Prostate gland (tissue), 2 donors: ENCODE measurements around the gene ST6GAL1. TPM values are rescaled to one million over a fixed set of nuclear protein-coding genes. Genes with fewer than 3 reads are reported as not detected.

Experiments used
- DNase-seq: peaks from one replicate; pipeline ENCODE4 v3.0.0-alpha.2; 2019; ENCODE audit warnings: low spot score
- H3K27ac ChIP-seq, 2 donors: fragments of 200-600 bp; sonication (generic); 2 replicates each; pipeline ENCODE4 v1.5.1; 2017 to 2019
- H3K27me3 ChIP-seq: fragments of 200-600 bp; sonication (generic); replicated peaks from 2 replicates; pipeline ENCODE4 v1.5.1; 2019; ENCODE audit not compliant: insufficient read depth
- H3K36me3 ChIP-seq, 2 donors: fragments of 200-600 bp; sonication (generic); 1 replicate in 1 of 2; 2 replicates in 1 of 2; pipeline versions ENCODE4 v1.5.1 to v1.8.1; 2017 to 2019
- H3K4me1 ChIP-seq: fragments of 200-600 bp; sonication (generic); replicated peaks from 2 replicates; pipeline ENCODE4 v1.5.1; 2019
- H3K4me3 ChIP-seq, 2 donors: fragments of 200-600 bp; sonication (generic); 2 replicates each; pipeline ENCODE4 v1.5.1; 2017 to 2019
- H3K9me3 ChIP-seq: fragments of 200-600 bp; sonication (generic); 2 replicates; pipeline ENCODE4 v1.5.1; 2017
- CTCF ChIP-seq, 4 experiments: fragments of 200-600 bp in 2 of 4; fragments of 450-650 bp in 2 of 4; sonication (generic) in 2 of 4; IDR thresholded peaks; 1 replicate in 3 of 4; 2 replicates in 1 of 4; pipeline ENCODE4 v1.5.1; 2016 to 2019; ENCODE audit warnings: antibody characterized with exemption in 4 of 4, mild to moderate bottlenecking in 2 of 4, moderate library complexity in 2 of 4
- POLR2A ChIP-seq: fragments of 450-650 bp; IDR thresholded peaks from one replicate; pipeline ENCODE4 v1.6.1; 2016; ENCODE audit warnings: antibody characterized with exemption, mild to moderate bottlenecking
- POLR2AphosphoS5 ChIP-seq: sonication (generic); formaldehyde crosslinking; IDR thresholded peaks from one replicate; pipeline ENCODE4 v1.6.1; 2017; ENCODE audit warnings: antibody characterized with exemption
- WGBS: methylation state at CpG from one replicate; pipeline ENCODE4 v1.1.5; 2018; 5-methylcytosine and 5-hydroxymethylcytosine counted together
- intact Hi-C: fragments of 100-400 bp; cut with DNase I; formaldehyde crosslinking; loops from one replicate; pipeline ENCODE4 v1.14.2; 2022
- total RNA-seq, 2 donors: library from RNA; depleted of rRNA; stranded (reverse); fragments of >200 nt; gene quantifications; one replicate each; pipeline ENCODE4 v1.1.0, GENCODE V29; 2016

ST6GAL1 gene
- total RNA-seq, 2 donors from 2014 or later: 101 to 225 TPM

- H3K36me3 ChIP-seq: no peaks in the 10 kb centered on the region
- no peak overlapping the region for H3K4me3 ChIP-seq
- no peak for DNase-seq
- H3K9me3 ChIP-seq: no peaks in the 10 kb centered on the region
- intact Hi-C loops: no loop called here
- no peak overlapping the region for H3K27ac ChIP-seq
- WGBS: 83% methylated on average over 2 of the region's 2 CpGs
- TF ChIP-seq POLR2A (no peak), POLR2AphosphoS5 (no peak), CTCF (IDR thresholded peaks at IDR 0.05) (no peak)
- no peaks in the 10 kb centered on the region for H3K4me1 ChIP-seq
- H3K27me3 ChIP-seq: no peaks in the 10 kb centered on the region
These were observed 96.0 kb downstream of the ST6GAL1 start for GRCh38 chr3:187026317-187026670.

GRCh38 chr3:187027531-187028278 lies 97.4 kb downstream of the ST6GAL1 start:
- H3K9me3 ChIP-seq: no peaks in the 10 kb centered on the region
- WGBS: 75% methylated on average over 8 of the region's 8 CpGs
- no peak for DNase-seq
- H3K4me3 ChIP-seq: no peak overlapping the region
- no peaks in the 10 kb centered on the region for H3K27me3 ChIP-seq
- no peak overlapping the region for H3K27ac ChIP-seq
- no peak for TF ChIP-seq POLR2A
- no peak for TF ChIP-seq POLR2AphosphoS5
- no peak for TF ChIP-seq CTCF (IDR thresholded peaks at IDR 0.05)
- no peaks in the 10 kb centered on the region for H3K36me3 ChIP-seq
- intact Hi-C loops: no loop called here
- no peaks in the 10 kb centered on the region for H3K4me1 ChIP-seq

GRCh38 chr3:187031934-187032333 lies 101.6 kb downstream of the ST6GAL1 start:
- Histone ChIP-seq H3K4me1 (no peaks in the 10 kb centered on the region), H3K4me3 (no peak overlapping the region), H3K27ac (no peak overlapping the region), H3K36me3 (no peaks in the 10 kb centered on the region), H3K27me3 (no peaks in the 10 kb centered on the region), H3K9me3 (no peaks in the 10 kb centered on the region)
- TF ChIP-seq POLR2A (no peak), CTCF (IDR thresholded peaks at IDR 0.05) (no peak), POLR2AphosphoS5 (no peak)
- intact Hi-C loops: no loop called here
- DNase-seq: no peak

- H3K27ac ChIP-seq: no peak overlapping the region
- intact Hi-C loops: no loop called here
- TF ChIP-seq CTCF (IDR thresholded peaks at IDR 0.05): no peak
- no peak for TF ChIP-seq POLR2A
- no peaks in the 10 kb centered on the region for H3K27me3 ChIP-seq
- no peak overlapping the region for H3K4me3 ChIP-seq
- H3K36me3 ChIP-seq: no peaks in the 10 kb centered on the region
- H3K4me1 ChIP-seq: peaks cover 9% of the 10 kb centered on the region
- WGBS: 93% methylated on average over 1 of the region's 1 CpG
- DNase-seq: no peak
- no peaks in the 10 kb centered on the region for H3K9me3 ChIP-seq
These were observed 106.1 kb downstream of the ST6GAL1 start for GRCh38 chr3:187036394-187036793.

- 89% methylated on average over 10 of the region's 10 CpGs for WGBS
- H3K27ac ChIP-seq: peak overlapping the region; percentile 70 to 78
- intact Hi-C loops: no loop called here
- H3K36me3 ChIP-seq: no peaks in the 10 kb centered on the region
- no peaks in the 10 kb centered on the region for H3K27me3 ChIP-seq
- H3K9me3 ChIP-seq: no peaks in the 10 kb centered on the region
- H3K4me1 ChIP-seq: peaks cover 9% of the 10 kb centered on the region
- no peak for TF ChIP-seq POLR2AphosphoS5
- TF ChIP-seq CTCF (IDR thresholded peaks at IDR 0.05): no peak
- TF ChIP-seq POLR2A: no peak
- H3K4me3 ChIP-seq: no peak overlapping the region
- no peak for DNase-seq
These were observed 108.9 kb downstream of the ST6GAL1 start for GRCh38 chr3:187039100-187039722.
